Esophagus squamous epithelium (tissue), 4 donors: Measurements from ENCODE around the gene ATG3.

Experiments
- CTCF ChIP-seq, 6 experiments: fragments of 450-650 bp in 4 of 6; fragments of 200-600 bp in 2 of 6; sonication (generic) in 2 of 6; IDR thresholded peaks; one replicate each; pipeline ENCODE4 v1.5.1; 2016 to 2019; ENCODE audit warnings: antibody characterized with exemption in 6 of 6, mild to moderate bottlenecking in 4 of 6, moderate library complexity in 4 of 6
- POLR2A ChIP-seq, 4 donors: fragments of 450-650 bp; IDR thresholded peaks; one replicate each; pipeline ENCODE4 v1.6.1; 2017; ENCODE audit warnings: antibody characterized with exemption in 4 of 4, mild to moderate bottlenecking in 4 of 4, moderate library complexity in 3 of 4

- TF ChIP-seq POLR2A (IDR thresholded peaks at IDR 0.05) = no peak
- TF ChIP-seq CTCF (IDR thresholded peaks at IDR 0.05) = peak in 4 of 6 experiments; percentile 45 to 68 (median 52)
Observed at GRCh38 chr3:112582244-112582874, 20.6 kb upstream of the ATG3 start.
